ENCODE measurements around the gene CASKIN2.
A peak's percentile ranks its signal among the peaks of the same experiment; 100 is the strongest.

The CASKIN2 gene

GRCh38 chr17:75488693-75489510, 26.4 kb downstream of the CASKIN2 start:
- H3K4me3 ChIP-seq (ENCODE audit: low read length), result no peak overlapping the region
- DNase-seq (ENCODE audit: low read depth), result no peak
- no peak for TF ChIP-seq CTCF (conservative IDR thresholded peaks at IDR 0.05; ENCODE audit: low read depth, low read length)

- DNase-seq (ENCODE audit: low read depth), result no peak
- no peak overlapping the region for H3K4me3 ChIP-seq (ENCODE audit: low read length)
- peak; percentile 4 for TF ChIP-seq CTCF (conservative IDR thresholded peaks at IDR 0.05; ENCODE audit: low read depth, low read length)
Measured at GRCh38 chr17:75487351-75488070, 27.8 kb downstream of the CASKIN2 start.

GRCh38 chr17:75486951-75487350, 28.4 kb downstream of the CASKIN2 start:
- TF ChIP-seq CTCF (conservative IDR thresholded peaks at IDR 0.05; ENCODE audit: low read depth, low read length), result no peak
- no peak for DNase-seq (ENCODE audit: low read depth)
- H3K4me3 ChIP-seq (ENCODE audit: low read length), result no peak overlapping the region

- DNase-seq (ENCODE audit: low read depth), result no peak
- TF ChIP-seq CTCF (conservative IDR thresholded peaks at IDR 0.05; ENCODE audit: low read depth, low read length), result no peak
- no peak overlapping the region for H3K4me3 ChIP-seq (ENCODE audit: low read length)
Measured at GRCh38 chr17:75486151-75486550, 29.2 kb downstream of the CASKIN2 start.

GRCh38 chr17:75485688-75486087, 29.6 kb downstream of the CASKIN2 start:
- no peak for TF ChIP-seq CTCF (conservative IDR thresholded peaks at IDR 0.05; ENCODE audit: low read depth, low read length)

GRCh38 chr17:75482098-75482942, 33.0 kb downstream of the CASKIN2 start:
- H3K4me3 ChIP-seq (ENCODE audit: low read length), result no peak overlapping the region
- DNase-seq (ENCODE audit: low read depth), result no peak
- no peak for TF ChIP-seq CTCF (conservative IDR thresholded peaks at IDR 0.05; ENCODE audit: low read depth, low read length)

More at GRCh38 chr17:75485688-75486087, 29.6 kb downstream of the CASKIN2 start:
- no peak overlapping the region for H3K4me3 ChIP-seq (ENCODE audit: low read length)
- no peak for DNase-seq (ENCODE audit: low read depth)
